ENCODE results near the gene TRDMT1. TPM values are rescaled to one million over a fixed set of nuclear protein-coding genes. Genes with fewer than 3 reads are reported as not detected.
A peak's percentile ranks its signal among the peaks of the same experiment; 100 is the strongest.

The TRDMT1 gene, protein sequence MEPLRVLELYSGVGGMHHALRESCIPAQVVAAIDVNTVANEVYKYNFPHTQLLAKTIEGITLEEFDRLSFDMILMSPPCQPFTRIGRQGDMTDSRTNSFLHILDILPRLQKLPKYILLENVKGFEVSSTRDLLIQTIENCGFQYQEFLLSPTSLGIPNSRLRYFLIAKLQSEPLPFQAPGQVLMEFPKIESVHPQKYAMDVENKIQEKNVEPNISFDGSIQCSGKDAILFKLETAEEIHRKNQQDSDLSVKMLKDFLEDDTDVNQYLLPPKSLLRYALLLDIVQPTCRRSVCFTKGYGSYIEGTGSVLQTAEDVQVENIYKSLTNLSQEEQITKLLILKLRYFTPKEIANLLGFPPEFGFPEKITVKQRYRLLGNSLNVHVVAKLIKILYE
- 10 to 100 TPM; 12.3 to 12.7 TPM for total RNA-seq

GRCh38 chr10:17200912-17201793, at the start of gene TRDMT1:
Gene TRDMT1 (minus strand): TSS chr10:17201672. CDS start chr10:17201634, 38 bp downstream.
- Mint-ChIP-seq H3K36me3 (ENCODE audit: low read depth) (peaks cover 5% of the 10 kb centered on the region), H3K27ac (peak within 1 kb of the TSS; percentile 80), H3K9me3 (no peaks in the 10 kb centered on the region), H3K4me1 (peaks cover 57% of the 10 kb centered on the region), H3K4me3 (peak within 1 kb of the TSS; percentile 92), H3K27me3 (no peaks in the 10 kb centered on the region)
- DNase-seq = peak; percentile 77
- POLR2A ChIA-PET = interaction anchor here (0.7 to 6.2 kb wide), 20 partner anchors 10 to 443 kb away, joined by 3 to 215 read pairs (median 5); partner anchors contain the start of genes RSU1, STAM and VIM
- CTCF ChIA-PET = interaction anchor here (0.7 to 2.0 kb wide), 12 partner anchors 12 to 365 kb away, joined by 3 to 28 read pairs (median 4); partner anchors contain the start of gene VIM

DNA sequence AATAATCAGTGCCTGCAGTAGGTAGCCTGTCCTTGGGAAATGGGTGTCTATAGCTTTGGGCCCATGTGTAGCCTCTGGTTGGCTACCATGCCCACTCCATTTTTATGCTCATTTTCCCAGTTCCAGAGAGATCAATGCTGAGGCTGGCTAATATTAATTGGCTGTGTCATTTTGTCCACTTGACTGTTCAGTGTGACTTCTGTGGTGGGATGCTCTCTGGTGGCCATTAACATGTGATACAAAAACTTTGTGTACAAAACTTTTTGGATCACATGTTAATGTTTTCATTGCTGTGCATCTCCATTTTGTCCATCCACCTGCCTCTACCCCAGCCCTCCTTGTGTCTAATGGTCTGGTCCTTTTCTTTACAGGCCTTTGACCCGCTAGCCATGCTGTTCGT, 49.3 kb upstream of the TRDMT1 start:
- H3K27me3 Mint-ChIP-seq = peaks cover 2% of the 10 kb centered on the region
- H3K9me3 Mint-ChIP-seq = peaks cover 6% of the 10 kb centered on the region
- no peak for DNase-seq
- CTCF ChIA-PET = no interaction called here
- H3K4me1 Mint-ChIP-seq = peaks cover 5% of the 10 kb centered on the region
- POLR2A ChIA-PET = interaction anchor here (1.6 kb wide), 1 partner anchor 21 kb away, joined by 3 read pairs; no protein-coding TSS in a partner anchor
- H3K4me3 Mint-ChIP-seq = no peak overlapping the region
- H3K36me3 Mint-ChIP-seq (ENCODE audit: low read depth) = peaks cover 11% of the 10 kb centered on the region
- H3K27ac Mint-ChIP-seq = no peak overlapping the region

DNA sequence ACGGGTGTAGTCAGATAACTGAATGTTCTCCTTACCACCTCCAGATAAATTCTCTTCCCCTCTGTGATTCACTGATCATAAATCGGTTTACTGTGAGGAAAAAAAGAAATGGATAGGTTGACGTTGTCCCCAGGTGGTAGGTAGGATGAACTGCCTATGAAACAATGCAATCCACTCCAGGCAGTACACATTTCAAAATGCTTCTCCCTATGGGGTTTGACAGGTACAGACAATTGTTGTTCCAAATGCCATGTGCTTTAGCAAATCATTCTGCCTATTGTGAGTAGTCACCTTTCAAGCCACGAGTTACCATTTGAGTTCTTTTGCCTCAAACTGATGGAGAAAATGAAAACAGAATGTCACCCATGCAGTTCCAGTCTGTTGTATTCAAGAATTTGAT, 48.3 kb upstream of the TRDMT1 start:
- H3K27me3 Mint-ChIP-seq = peaks cover 2% of the 10 kb centered on the region
- H3K9me3 Mint-ChIP-seq = peaks cover 6% of the 10 kb centered on the region
- ChIA-PET POLR2A (no interaction called here), CTCF (no interaction called here)
- no peaks in the 10 kb centered on the region for H3K4me1 Mint-ChIP-seq
- DNase-seq = no peak
- H3K27ac Mint-ChIP-seq = no peak overlapping the region
- H3K36me3 Mint-ChIP-seq (ENCODE audit: low read depth) = peaks cover 11% of the 10 kb centered on the region
- no peak overlapping the region for H3K4me3 Mint-ChIP-seq

DNA sequence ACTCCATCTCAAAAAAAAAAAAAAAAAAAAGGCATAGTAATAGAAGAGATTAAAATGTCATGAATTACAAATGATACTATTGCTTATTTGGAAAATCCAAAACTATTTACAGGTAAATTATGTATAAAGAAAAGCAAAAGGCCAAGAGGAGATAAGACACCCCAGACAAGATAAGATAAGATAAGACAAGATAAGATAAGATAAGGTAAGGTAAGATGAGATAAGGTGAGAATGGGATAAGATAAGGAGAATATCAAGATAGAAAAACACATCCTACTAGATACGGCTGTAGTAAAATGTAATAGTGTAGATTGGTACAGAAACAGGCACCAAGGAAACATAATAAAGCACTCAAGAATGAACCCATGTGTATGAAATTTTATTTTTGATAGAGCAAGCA, 47.5 kb upstream of the TRDMT1 start:
- H3K36me3 Mint-ChIP-seq (ENCODE audit: low read depth) = peaks cover 11% of the 10 kb centered on the region
- no peak for DNase-seq
- peaks cover 2% of the 10 kb centered on the region for H3K27me3 Mint-ChIP-seq
- H3K4me3 Mint-ChIP-seq = no peak overlapping the region
- ChIA-PET POLR2A (no interaction called here), CTCF (interaction anchor here (0.6 kb wide), 1 partner anchor 400 kb away, joined by 3 read pairs; no protein-coding TSS in a partner anchor)
- H3K9me3 Mint-ChIP-seq = peaks cover 6% of the 10 kb centered on the region
- no peak overlapping the region for H3K27ac Mint-ChIP-seq
- H3K4me1 Mint-ChIP-seq = no peaks in the 10 kb centered on the region

DNA sequence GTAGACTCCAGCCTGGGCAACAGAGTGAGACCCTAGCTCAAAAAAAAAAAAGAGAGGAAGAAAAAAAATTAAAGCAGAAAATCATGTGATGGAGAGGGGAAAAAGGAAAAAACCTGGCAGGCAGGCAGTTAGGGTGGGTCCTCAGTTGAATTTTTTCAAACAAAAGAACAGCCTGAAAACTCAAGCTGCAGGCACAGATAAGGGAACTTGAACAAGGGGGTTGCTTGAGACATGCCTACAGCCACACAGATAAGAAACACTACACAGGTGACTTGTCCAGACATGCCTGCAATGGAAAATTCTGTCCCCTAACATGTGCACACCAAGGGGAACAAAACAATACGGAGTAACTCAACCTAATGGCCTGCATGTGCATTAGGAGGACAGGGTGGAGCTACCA, 45.7 kb upstream of the TRDMT1 start:
- Mint-ChIP-seq H3K27ac (no peak overlapping the region), H3K27me3 (peaks cover 2% of the 10 kb centered on the region), H3K4me3 (no peak overlapping the region), H3K36me3 (ENCODE audit: low read depth) (peaks cover 11% of the 10 kb centered on the region), H3K9me3 (peaks cover 6% of the 10 kb centered on the region), H3K4me1 (no peaks in the 10 kb centered on the region)
- DNase-seq = no peak
- ChIA-PET CTCF (interaction anchor here (1.0 kb wide), 1 partner anchor 403 kb away, joined by 3 read pairs; no protein-coding TSS in a partner anchor), POLR2A (interaction anchor here (1.4 kb wide), 1 partner anchor 19 kb away, joined by 4 read pairs; the partner anchor contains the start of gene VIM)

DNA sequence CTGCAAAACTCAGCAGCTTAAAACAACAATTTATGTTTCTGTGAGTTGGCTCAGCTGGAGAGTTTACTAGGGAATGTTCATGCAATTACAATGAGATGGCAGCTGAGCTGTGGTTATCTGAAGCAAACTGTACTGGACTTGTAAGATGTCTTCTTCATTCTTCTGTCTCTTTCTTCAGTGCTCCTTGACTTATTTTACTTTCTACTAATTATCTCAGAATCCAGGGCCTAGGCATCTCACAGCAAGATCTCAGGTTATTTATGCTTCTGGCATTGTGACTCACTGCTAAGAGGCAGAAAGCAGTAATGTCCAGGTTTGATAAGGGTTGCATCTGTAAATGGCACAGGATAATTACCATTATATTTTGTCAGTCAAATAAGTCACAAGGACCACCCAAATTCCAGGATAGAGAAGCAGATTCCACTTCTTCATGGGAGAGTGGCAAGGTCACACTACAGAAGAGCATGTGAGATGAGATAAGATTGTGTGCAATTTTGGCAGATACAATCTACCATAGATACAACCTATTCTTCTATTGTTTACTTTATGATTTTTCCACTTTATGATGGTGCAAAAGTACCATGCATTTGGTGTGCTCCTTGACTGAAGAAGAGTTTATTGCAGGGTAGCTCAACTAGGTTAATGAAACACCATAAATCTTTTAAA, 43.4 kb upstream of the TRDMT1 start:
- no peak overlapping the region for H3K4me3 Mint-ChIP-seq
- peaks cover 11% of the 10 kb centered on the region for H3K36me3 Mint-ChIP-seq (ENCODE audit: low read depth)
- H3K4me1 Mint-ChIP-seq = no peaks in the 10 kb centered on the region
- CTCF ChIA-PET = interaction anchor here (1.2 kb wide), 1 partner anchor 392 kb away, joined by 3 read pairs; no protein-coding TSS in a partner anchor
- no peak overlapping the region for H3K27ac Mint-ChIP-seq
- DNase-seq = no peak
- H3K9me3 Mint-ChIP-seq = peaks cover 6% of the 10 kb centered on the region
- peaks cover 2% of the 10 kb centered on the region for H3K27me3 Mint-ChIP-seq
- POLR2A ChIA-PET = interaction anchor here (0.8 to 1.4 kb wide), 3 partner anchors 9 to 354 kb away, joined by 3 to 4 read pairs (median 4); no protein-coding TSS in a partner anchor

- CTCF ChIA-PET = interaction anchor here (0.6 kb wide), 1 partner anchor 389 kb away, joined by 3 read pairs; no protein-coding TSS in a partner anchor
- H3K4me3 Mint-ChIP-seq = no peak overlapping the region
- peaks cover 3% of the 10 kb centered on the region for H3K9me3 Mint-ChIP-seq
- peaks cover under 1% of the 10 kb centered on the region for H3K4me1 Mint-ChIP-seq
- peaks cover 22% of the 10 kb centered on the region for H3K36me3 Mint-ChIP-seq (ENCODE audit: low read depth)
- DNase-seq = no peak
- POLR2A ChIA-PET = interaction anchor here (1.5 to 2.1 kb wide), 4 partner anchors 11 to 424 kb away, joined by 5 to 11 read pairs (median 6); partner anchors contain the start of genes RSU1 and TRDMT1
- H3K27ac Mint-ChIP-seq = no peak overlapping the region
- peaks cover 2% of the 10 kb centered on the region for H3K27me3 Mint-ChIP-seq
These were observed 40.3 kb upstream of the TRDMT1 start for GRCh38 chr10:17241611-17242333.

GRCh38 chr10:17240616-17241015, 39.1 kb upstream of the TRDMT1 start:
- Mint-ChIP-seq H3K9me3 (no peaks in the 10 kb centered on the region), H3K27me3 (no peaks in the 10 kb centered on the region), H3K4me3 (no peak overlapping the region), H3K27ac (no peak overlapping the region), H3K36me3 (ENCODE audit: low read depth) (peaks cover 28% of the 10 kb centered on the region), H3K4me1 (peaks cover 12% of the 10 kb centered on the region)
- ChIA-PET CTCF (no interaction called here), POLR2A (interaction anchor here (0.7 kb wide), 1 partner anchor 423 kb away, joined by 3 read pairs; the partner anchor contains the start of gene RSU1)
- no peak for DNase-seq

GRCh38 chr10:17240096-17240495, 38.6 kb upstream of the TRDMT1 start:
- DNase-seq = no peak
- Mint-ChIP-seq H3K27me3 (no peaks in the 10 kb centered on the region), H3K4me1 (peaks cover 17% of the 10 kb centered on the region), H3K4me3 (no peak overlapping the region), H3K27ac (peak overlapping the region; percentile 18), H3K9me3 (no peaks in the 10 kb centered on the region), H3K36me3 (ENCODE audit: low read depth) (peaks cover 33% of the 10 kb centered on the region)
- CTCF ChIA-PET = no interaction called here
- POLR2A ChIA-PET = interaction anchor here (0.7 kb wide), 1 partner anchor 423 kb away, joined by 3 read pairs; the partner anchor contains the start of gene RSU1

GRCh38 chr10:17239345-17240085, 38.0 kb upstream of the TRDMT1 start:
- CTCF ChIA-PET = no interaction called here
- Mint-ChIP-seq H3K9me3 (no peaks in the 10 kb centered on the region), H3K4me3 (no peak overlapping the region), H3K27ac (no peak overlapping the region), H3K36me3 (ENCODE audit: low read depth) (peaks cover 39% of the 10 kb centered on the region), H3K27me3 (no peaks in the 10 kb centered on the region), H3K4me1 (peaks cover 23% of the 10 kb centered on the region)
- POLR2A ChIA-PET = interaction anchor here (1.3 to 3.1 kb wide), 3 partner anchors 10 to 14 kb away, joined by 4 to 16 read pairs (median 10); partner anchors contain the start of gene VIM
- no peak for DNase-seq
